Activated T-helper 1 cell treated with anti-CD3 and anti-CD28 coated beads, Interleukin-12 subunit alpha, Interleukin-12 subunit beta, Interleukin-2, Interleukin-4 antibody, amounts not matched to agents 30 ng/mL and 10 ng/mL and 1 ng/mL, durations not matched to agents 14 hours and 24 hours and 36 hours (primary cell): ENCODE results near the gene DGCR6L. TPM values are rescaled to one million over a fixed set of nuclear protein-coding genes. Genes with fewer than 3 reads are reported as not detected.
"Not testable (repeated sequence)": the region's sequence is repeated elsewhere in the genome, so short reads cannot be mapped to it uniquely, and the experiment has no call there.

Experiments
- DNase-seq: peaks from one replicate; pipeline ENCODE4 v3.0.0; 2021; ENCODE audit warnings: low spot score
- H3K27ac Mint-ChIP-seq: one replicate; pipeline ENCODE4 v1.8.0; 2021; ENCODE audit warnings: mild to moderate bottlenecking, mixed read lengths
- H3K27me3 Mint-ChIP-seq: one replicate; pipeline ENCODE4 v1.8.0; 2022; ENCODE audit warnings: mild to moderate bottlenecking, moderate library complexity, mixed read lengths; ENCODE audit not compliant: insufficient read depth
- H3K36me3 Mint-ChIP-seq: one replicate; pipeline ENCODE4 v1.8.0; 2021; ENCODE audit warnings: low read depth, mixed read lengths
- H3K4me1 Mint-ChIP-seq: one replicate; pipeline ENCODE4 v1.8.0; 2021; ENCODE audit warnings: low read depth, mixed read lengths
- H3K4me3 Mint-ChIP-seq: one replicate; pipeline ENCODE4 v1.8.0; 2021; ENCODE audit warnings: mild to moderate bottlenecking, moderate library complexity, mixed read lengths
- H3K9me3 Mint-ChIP-seq: one replicate; pipeline ENCODE4 v1.8.0; 2021; ENCODE audit warnings: mixed read lengths
- intact Hi-C: fragments of 100-400 bp; cut with micrococcal nuclease; formaldehyde crosslinking; loops from one replicate; pipeline ENCODE4 v1.15.1; 2024
- total RNA-seq: library from RNA; stranded (reverse); gene quantifications from 2 replicates; pipeline ENCODE4 v1.2.3, GENCODE V29; 2022

The DGCR6L gene
- total RNA-seq, 1 donor from 2014 or later, result 40.6 TPM

DNA sequence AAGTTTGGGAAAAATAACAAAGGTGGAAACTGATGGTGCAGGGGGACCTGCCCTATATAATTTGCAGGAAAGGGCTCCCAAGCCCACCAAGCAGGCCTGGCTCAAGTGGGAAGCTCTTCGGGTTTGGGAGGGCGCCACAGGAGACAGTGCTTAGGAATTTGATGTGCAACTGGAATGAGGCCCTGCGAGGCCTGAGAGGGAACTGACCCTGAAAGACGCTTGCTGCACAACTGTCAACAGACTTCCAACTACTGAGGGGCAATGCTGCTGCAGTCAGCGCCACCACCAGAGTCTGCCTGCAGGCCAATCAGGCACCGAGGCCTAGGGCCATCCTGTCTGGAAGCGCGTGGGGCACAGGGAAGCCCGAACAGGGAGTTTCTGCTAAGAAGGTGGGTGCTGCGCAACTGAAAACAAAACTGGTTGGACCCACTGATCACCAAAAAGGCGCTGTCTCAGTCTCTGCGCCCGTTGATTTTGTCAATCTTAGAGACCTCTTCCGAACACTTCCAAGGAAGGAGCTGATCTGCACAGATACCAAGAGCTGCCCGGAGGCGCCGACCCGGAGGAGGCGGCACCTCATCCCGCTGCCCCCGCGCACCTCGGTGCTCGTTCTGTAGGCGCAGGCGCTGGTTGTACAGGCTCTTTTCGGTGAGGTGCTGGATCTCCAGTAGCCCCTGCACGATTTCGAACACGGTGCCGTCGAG, 667 bp downstream of the DGCR6L start:
- intact Hi-C loops, result no loop called here
- Mint-ChIP-seq H3K4me3 (peak overlapping the region; percentile 92), H3K27me3 (no peaks in the 10 kb centered on the region), H3K4me1 (peaks cover 61% of the 10 kb centered on the region), H3K9me3 (no peaks in the 10 kb centered on the region), H3K27ac (peak overlapping the region; percentile 63), H3K36me3 (no peaks in the 10 kb centered on the region)
- DNase-seq, result no peak

DNA sequence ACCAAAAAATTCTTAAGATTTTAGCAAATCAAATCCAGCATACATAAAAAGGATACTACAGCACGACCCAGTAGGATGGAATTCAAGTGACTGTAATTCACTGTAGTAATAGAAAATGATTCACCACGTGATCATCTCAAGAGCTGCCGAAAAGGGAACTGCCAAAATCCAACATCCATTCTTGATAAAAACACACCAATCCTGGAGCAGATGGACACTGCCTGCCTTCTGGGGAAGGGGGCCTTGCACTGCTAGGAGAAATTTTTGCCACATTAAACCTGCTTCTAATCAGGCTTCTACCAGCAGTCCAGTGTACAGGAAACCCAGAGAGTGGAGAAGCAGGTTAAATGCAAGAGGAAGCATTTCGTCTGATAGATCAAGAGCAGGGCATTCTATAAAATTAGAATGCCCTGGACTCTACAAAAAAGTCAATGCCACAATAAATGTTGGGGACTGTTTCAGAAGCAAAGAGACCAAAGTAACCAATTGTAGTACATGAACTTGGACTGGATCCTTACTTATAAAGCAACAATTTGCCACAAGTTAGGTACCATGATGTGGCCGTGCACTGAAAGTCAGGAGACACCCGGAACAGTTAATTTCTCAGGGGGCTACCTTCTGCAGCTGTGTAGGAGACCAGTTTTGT, 1.7 kb downstream of the DGCR6L start:
- intact Hi-C loops, DNase-seq, H3K27me3 Mint-ChIP-seq, H3K27ac Mint-ChIP-seq, H3K9me3 Mint-ChIP-seq, H3K36me3 Mint-ChIP-seq: not testable (repeated sequence)
- H3K4me1 Mint-ChIP-seq, result peaks cover 50% of the 10 kb centered on the region
- H3K4me3 Mint-ChIP-seq, result peak overlapping the region; percentile 92

DNA sequence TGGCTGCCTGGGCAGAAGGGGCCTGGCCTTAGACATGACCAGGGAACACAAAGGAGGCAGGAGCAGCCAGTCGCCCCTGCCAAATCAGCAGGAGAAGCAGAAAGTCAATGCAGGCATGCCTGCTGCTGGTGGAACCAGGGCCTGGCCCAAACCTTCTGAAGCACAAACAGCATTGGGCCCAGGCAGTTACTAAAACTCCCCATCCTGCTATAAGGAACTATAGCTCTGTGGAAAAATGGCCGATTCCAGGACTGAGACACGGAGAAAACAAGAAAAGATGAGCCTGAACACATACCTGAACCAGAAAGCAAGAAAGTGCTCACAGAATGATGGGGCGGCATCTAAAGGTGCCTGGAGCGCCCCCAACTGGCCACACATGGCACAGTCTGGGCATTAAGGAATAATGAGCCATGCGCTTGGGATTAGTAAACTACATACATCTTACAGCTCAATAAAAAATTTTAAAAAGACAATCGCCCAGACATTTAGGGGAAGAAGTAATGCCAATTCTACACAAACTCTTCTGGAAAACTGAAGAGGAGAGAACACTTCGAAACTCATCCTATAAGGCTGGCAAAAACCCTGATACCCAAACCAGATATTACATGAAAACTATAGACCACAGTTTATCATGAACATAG, 2.3 kb downstream of the DGCR6L start:
- H3K4me1 Mint-ChIP-seq, result peaks cover 44% of the 10 kb centered on the region
- H3K27ac Mint-ChIP-seq, DNase-seq, intact Hi-C loops, H3K27me3 Mint-ChIP-seq, H3K9me3 Mint-ChIP-seq, H3K36me3 Mint-ChIP-seq: not testable (repeated sequence)
- peak overlapping the region; percentile 92 for H3K4me3 Mint-ChIP-seq

DNA sequence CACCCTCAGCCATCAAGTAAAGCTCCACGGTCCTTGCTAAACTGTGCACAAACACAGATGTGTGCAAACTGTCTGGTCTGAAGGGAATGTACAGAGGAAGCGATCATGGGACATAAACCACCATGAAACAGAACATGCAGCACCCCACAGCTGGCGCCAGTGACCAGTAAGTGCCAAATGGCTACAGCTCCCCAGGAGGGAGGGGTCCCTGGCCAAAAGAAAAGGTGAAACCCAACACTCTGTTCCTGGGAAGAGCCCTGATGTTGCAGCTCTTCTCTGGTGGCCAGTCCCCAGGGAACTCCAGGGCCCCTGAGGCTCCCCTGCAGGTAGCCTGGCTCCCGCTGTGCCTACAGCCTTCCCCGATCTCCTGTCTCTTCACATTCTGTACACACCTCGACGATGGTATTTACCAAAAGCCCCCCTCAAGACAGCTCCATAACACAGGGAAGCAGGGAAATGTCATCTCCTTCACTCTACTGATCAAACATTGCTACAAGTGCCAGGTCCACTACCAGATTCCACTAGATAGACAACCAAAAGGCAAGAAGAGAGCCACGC, 2.9 kb downstream of the DGCR6L start:
- intact Hi-C loops, result no loop called here
- peaks cover 42% of the 10 kb centered on the region for H3K4me1 Mint-ChIP-seq
- H3K27ac Mint-ChIP-seq, result no peak overlapping the region
- H3K4me3 Mint-ChIP-seq, result no peak overlapping the region
- no peaks in the 10 kb centered on the region for H3K36me3 Mint-ChIP-seq
- no peaks in the 10 kb centered on the region for H3K9me3 Mint-ChIP-seq
- no peak for DNase-seq
- no peaks in the 10 kb centered on the region for H3K27me3 Mint-ChIP-seq

DNA sequence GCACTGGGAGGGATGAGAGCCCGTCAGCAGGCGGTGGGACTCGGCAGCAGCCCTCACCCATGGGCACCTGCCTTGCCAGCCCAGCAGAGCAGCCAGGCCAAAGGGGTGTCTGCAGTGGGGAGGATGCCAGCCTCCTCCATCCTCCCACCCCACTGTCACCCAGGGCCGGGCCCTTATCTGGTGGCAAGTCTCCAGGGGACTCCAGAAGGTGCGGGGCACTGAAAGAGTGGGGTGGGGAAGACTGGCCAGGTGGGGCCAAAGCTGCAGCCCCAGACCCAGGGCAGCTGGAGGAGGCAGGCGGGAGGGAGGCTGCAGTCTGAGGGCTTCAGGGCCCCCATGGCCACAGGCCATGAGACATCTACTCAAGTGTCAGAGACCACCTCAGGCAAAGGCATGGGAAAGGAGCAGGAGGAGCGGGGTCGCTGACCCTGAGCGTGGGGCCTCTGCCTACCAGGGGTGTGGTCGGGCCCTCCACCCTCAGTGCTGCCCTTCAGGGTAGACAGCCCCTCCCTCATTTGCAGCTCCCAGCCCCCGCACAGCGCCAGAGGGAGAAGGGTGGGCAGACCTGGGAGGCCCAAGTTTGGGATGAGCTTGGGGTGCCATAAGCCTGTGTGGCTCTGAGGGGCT, 3.5 kb downstream of the DGCR6L start:
- H3K4me1 Mint-ChIP-seq, result peaks cover 36% of the 10 kb centered on the region
- DNase-seq, result no peak

DNA sequence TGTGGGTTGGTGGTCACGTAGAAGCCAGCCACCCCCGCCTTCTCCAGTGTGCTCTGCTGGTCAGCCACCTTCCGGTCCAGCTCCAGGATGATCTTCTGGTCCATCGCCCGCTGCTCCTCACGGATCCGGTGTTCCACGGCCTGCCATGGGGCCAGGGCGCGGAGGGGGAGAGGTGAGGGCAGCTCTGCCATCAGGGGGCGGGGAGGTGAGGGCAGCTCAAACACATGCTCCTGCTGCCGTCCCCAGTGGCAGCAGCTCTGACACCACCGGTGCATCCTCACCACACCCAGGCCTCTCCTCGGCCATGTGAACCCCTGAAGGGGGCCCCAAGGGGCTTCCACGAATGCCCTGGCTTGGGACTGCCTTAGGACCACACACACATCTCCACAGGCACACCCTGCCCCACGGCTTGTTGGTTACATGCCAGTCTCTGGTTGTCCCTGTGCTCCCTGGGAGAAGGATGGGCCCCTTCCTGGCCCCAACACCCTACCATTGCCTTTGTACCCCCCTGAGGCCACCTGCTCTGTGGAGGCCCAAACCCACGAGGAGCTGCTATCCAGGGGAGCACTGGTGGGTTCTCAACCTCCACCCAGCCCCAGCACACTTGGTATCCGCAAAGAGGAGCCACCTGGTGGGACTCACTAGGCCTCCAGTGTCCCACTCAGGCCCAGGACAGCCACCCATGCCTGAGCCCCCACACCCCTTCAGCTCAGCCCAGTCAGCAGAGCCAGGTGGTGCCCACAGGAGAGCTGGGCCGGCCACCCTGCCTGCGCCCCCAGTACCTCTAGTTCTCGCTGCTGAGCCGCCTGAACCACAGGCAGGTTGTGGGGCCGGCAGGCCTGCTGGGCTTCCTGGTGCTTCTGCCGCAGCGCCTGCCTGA, 4.3 kb downstream of the DGCR6L start:
- Mint-ChIP-seq H3K27me3 (no peaks in the 10 kb centered on the region), H3K4me1 (peaks cover 29% of the 10 kb centered on the region), H3K36me3 (no peaks in the 10 kb centered on the region), H3K4me3 (no peak overlapping the region), H3K9me3 (no peaks in the 10 kb centered on the region), H3K27ac (no peak overlapping the region)
- intact Hi-C loops, result no loop called here
- DNase-seq, result no peak

More for the DNA sequence above, 3.5 kb downstream of the DGCR6L start:
- intact Hi-C loops, result no loop called here
- H3K9me3 Mint-ChIP-seq, result no peaks in the 10 kb centered on the region
- no peaks in the 10 kb centered on the region for H3K27me3 Mint-ChIP-seq
- H3K4me3 Mint-ChIP-seq, result no peak overlapping the region
- H3K36me3 Mint-ChIP-seq, result no peaks in the 10 kb centered on the region
- no peak overlapping the region for H3K27ac Mint-ChIP-seq

DNA sequence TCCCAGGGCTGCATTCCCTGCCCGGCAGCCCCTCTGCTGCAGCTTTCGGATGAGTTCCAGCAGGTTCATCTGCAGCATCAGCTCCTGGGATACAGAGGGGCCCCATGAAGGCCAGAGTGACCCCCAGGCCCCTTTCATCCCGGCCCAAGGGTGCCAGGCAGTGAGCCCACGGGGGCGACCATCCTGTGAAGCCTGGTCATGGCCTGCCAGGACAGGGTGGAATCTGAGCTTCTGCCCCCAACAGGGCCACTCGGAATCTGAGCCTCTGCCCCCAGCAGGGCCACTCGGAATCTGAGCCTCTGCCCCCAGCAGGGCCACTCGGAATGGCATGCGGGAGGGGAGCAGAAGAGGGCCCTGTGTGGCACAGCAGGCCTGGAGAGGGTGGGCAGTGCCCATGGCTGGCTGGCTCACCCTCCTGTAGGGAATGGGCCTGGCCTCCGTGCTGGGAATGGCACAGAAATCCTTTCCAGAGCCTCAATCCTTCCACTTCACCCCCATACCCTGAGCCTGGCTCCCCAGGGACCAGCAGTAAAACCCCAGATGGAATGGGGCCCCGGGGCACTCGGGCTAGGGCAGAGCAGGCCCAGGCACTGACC, 5.0 kb downstream of the DGCR6L start:
- H3K4me3 Mint-ChIP-seq, H3K36me3 Mint-ChIP-seq, H3K9me3 Mint-ChIP-seq, H3K27me3 Mint-ChIP-seq, DNase-seq, H3K27ac Mint-ChIP-seq, intact Hi-C loops: not testable (repeated sequence)
- H3K4me1 Mint-ChIP-seq, result peaks cover 26% of the 10 kb centered on the region

DNA sequence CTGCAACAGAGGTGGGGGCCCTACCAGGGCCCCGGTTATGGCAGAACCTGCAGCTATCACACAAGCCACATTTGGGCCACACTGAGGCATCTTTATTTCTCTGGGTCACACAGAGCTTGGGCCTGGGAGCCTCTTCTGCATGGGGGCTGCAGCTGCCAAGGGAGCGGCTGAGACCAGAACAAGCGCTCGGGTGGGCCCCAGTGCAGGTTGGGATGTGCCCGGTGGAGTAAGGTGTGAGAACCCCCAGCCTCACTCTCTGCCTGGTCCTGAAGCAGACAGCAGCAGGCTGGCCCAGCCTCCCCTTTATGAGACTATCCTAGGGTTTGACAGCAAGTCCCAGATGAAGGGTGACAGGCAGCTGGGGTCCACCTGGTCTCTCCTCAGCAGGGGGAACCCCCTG, 5.7 kb downstream of the DGCR6L start:
- H3K9me3 Mint-ChIP-seq, H3K27ac Mint-ChIP-seq, intact Hi-C loops, H3K36me3 Mint-ChIP-seq, H3K4me3 Mint-ChIP-seq, H3K27me3 Mint-ChIP-seq, DNase-seq: not testable (repeated sequence)
- peaks cover 25% of the 10 kb centered on the region for H3K4me1 Mint-ChIP-seq

DNA sequence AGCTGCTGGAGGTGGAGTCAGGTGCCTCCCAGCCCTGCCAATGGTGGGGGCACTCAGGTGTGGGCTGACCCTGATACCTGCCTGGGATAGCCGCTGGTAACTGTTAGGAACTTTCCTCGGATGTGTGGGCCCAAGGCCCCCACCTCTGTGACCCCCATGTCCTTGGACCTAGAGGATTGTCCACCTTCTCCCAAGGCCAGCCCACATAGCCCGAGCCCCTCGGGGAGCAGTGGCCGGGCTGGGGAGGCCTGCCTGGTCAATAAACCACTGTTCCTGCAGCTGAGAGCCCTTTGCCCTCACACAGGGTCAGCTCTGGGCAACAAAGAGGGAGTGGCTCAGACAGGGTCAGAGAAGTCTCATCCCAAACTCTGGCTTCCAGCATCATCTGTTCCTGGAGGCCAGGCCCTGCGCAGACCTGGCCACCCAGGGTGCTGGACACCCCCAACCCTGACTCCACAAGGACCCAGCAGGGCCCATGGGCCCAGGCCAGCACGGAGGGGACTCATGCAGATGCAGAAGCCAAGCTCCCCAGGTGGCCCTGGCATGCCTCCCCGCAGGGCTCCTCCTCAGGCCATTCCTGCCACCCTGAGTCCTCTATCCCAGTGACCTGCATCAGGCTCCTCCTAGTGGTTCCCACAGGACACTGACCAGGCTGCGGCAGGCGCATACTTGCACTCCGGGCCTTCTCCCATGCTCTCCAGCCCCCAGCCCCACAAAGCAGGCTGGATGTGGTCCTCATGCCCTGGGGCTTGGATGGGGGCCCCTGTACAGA, 6.4 kb downstream of the DGCR6L start:
- H3K27me3 Mint-ChIP-seq, intact Hi-C loops, H3K4me3 Mint-ChIP-seq, DNase-seq, H3K27ac Mint-ChIP-seq, H3K36me3 Mint-ChIP-seq, H3K9me3 Mint-ChIP-seq: not testable (repeated sequence)
- H3K4me1 Mint-ChIP-seq, result peaks cover 19% of the 10 kb centered on the region

DNA sequence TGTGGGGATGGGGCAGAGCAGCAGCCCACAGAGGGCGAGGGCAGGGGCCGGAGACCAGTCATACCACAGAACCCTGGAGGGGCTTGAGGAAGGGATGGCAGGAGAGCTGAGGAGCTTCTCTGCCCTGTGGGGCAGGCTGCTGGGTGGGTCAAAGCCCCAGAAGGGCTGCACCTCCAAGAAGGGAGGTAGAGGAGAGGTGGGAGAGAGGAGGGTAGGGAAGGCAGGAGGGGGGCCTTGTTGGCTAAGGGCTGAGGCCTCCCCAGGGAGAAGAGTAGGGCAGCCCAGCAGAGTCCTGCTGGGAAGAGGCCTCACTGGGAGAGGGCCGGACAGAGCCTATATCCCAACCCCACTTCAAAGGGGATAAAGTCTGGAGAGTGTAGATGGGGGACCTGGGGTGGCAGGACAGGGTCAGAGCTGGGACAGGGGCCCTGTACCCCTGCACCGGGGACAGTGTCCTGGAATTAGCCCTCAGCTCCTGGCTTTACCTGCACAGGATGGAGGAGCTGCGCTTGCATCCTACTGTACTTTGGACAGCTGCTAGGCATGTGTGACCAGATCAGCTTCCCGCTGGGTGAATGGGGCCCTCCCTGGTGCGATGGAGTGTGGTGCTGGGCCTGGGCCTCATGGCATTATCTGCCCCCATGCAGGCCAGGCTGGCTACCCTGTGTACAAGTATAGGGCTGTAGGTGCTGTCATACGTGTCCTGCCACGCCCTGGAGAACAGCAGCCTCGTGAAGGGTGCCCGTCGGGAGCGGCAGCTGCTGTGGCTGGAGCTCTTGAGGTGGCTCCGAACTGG, 7.3 kb downstream of the DGCR6L start:
- intact Hi-C loops, result no loop called here
- Mint-ChIP-seq H3K27ac (no peak overlapping the region), H3K9me3 (no peaks in the 10 kb centered on the region), H3K27me3 (no peaks in the 10 kb centered on the region), H3K4me1 (peaks cover 10% of the 10 kb centered on the region), H3K36me3 (no peaks in the 10 kb centered on the region), H3K4me3 (no peak overlapping the region)
- no peak for DNase-seq
